Measurements from ENCODE around the gene TVP23A.

Gene TVP23A

GRCh38 chr16:10817514-10817913 lies 1.1 kb downstream of the TVP23A start:
- no peak for TF ChIP-seq ZNF138 (tag by site-specific recombination; IDR thresholded peaks at IDR 0.05; ENCODE audit: borderline replicate concordance)
- peak; percentile 80 for TF ChIP-seq ZNF623 (tag by site-specific recombination; IDR thresholded peaks at IDR 0.05)
- peak; percentile 82 for TF ChIP-seq ZNF16 (tag by site-specific recombination; IDR thresholded peaks at IDR 0.05; ENCODE audit: low read depth)
- no peak for TF ChIP-seq ZNF654 (tag by site-specific recombination; IDR thresholded peaks at IDR 0.05; ENCODE audit: low read depth)
- TF ChIP-seq ZNF10 (tag by site-specific recombination; IDR thresholded peaks at IDR 0.05) = no peak
- TF ChIP-seq ZNF140 (tag by site-specific recombination; IDR thresholded peaks at IDR 0.05) = no peak
- no peaks in the 10 kb centered on the region for H3K36me3 ChIP-seq (ENCODE audit: control insufficient read depth in 2 of 2, insufficient read depth in 1 of 2, low read length in 2 of 2)
- ChIA-PET CTCF (interaction anchor here (0.6 kb wide), 1 partner anchor 20 kb away, joined by 9 read pairs; no protein-coding TSS in a partner anchor), POLR2A (no interaction called here)
- H3K9me3 ChIP-seq (ENCODE audit: control insufficient read depth, insufficient read depth, low read depth, low read length) = no peaks in the 10 kb centered on the region
- H3K27ac ChIP-seq (ENCODE audit: extremely low read depth, low read depth, low read length) = no peak overlapping the region
- H3K4me3 ChIP-seq (ENCODE audit: low read depth, low read length) = no peak overlapping the region
- no peaks in the 10 kb centered on the region for H3K4me1 ChIP-seq (ENCODE audit: control insufficient read depth, insufficient read depth, low read length)

DNA sequence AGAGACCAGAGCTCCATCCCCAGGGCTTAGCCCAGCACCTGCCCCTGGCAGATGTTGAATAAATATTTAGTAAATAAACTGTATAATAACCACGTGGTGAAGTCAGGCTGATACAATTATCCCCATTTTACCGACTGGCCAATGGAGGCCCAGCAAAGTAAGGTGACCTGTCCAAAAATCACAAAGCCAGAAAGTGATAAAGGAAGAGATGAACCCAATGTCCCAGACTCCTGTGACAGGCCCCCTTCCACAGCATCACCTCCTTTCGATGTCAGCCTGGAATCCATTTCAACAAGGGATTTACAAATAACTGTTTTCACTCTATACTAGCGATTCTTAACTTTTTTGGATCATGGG lies 5.5 kb downstream of the TVP23A start:
- Histone ChIP-seq H3K9me3 (ENCODE audit: control insufficient read depth, insufficient read depth, low read depth, low read length) (no peaks in the 10 kb centered on the region), H3K27ac (ENCODE audit: extremely low read depth, low read depth, low read length) (no peak overlapping the region), H3K4me1 (ENCODE audit: control insufficient read depth, insufficient read depth, low read length) (no peaks in the 10 kb centered on the region), H3K36me3 (ENCODE audit: control insufficient read depth in 2 of 2, insufficient read depth in 1 of 2, low read length in 2 of 2) (no peaks in the 10 kb centered on the region), H3K4me3 (ENCODE audit: low read depth, low read length) (no peak overlapping the region)
- ChIA-PET CTCF (no interaction called here), POLR2A (no interaction called here)
- TF ChIP-seq ZNF214 (tag by site-specific recombination; IDR thresholded peaks at IDR 0.05; ENCODE audit: borderline replicate concordance) = no peak
- TF ChIP-seq, protein P1, sequence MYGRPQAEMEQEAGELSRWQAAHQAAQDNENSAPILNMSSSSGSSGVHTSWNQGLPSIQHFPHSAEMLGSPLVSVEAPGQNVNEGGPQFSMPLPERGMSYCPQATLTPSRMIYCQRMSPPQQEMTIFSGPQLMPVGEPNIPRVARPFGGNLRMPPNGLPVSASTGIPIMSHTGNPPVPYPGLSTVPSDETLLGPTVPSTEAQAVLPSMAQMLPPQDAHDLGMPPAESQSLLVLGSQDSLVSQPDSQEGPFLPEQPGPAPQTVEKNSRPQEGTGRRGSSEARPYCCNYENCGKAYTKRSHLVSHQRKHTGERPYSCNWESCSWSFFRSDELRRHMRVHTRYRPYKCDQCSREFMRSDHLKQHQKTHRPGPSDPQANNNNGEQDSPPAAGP (tag by site-specific recombination; IDR thresholded peaks at IDR 0.05) = no peak
- TF ChIP-seq, protein P2, sequence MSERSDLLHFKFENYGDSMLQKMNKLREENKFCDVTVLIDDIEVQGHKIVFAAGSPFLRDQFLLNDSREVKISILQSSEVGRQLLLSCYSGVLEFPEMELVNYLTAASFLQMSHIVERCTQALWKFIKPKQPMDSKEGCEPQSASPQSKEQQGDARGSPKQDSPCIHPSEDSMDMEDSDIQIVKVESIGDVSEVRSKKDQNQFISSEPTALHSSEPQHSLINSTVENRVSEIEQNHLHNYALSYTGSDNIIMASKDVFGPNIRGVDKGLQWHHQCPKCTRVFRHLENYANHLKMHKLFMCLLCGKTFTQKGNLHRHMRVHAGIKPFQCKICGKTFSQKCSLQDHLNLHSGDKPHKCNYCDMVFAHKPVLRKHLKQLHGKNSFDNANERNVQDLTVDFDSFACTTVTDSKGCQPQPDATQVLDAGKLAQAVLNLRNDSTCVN (tag by site-specific recombination; optimal IDR thresholded peaks at IDR 0.05) = no peak
- TF ChIP-seq KLF7 (tag by site-specific recombination; IDR thresholded peaks at IDR 0.05; ENCODE audit: borderline replicate concordance) = no peak
- TF ChIP-seq ZNF623 (tag by site-specific recombination; IDR thresholded peaks at IDR 0.05) = no peak
- TF ChIP-seq PRDM6 (tag by site-specific recombination; IDR thresholded peaks at IDR 0.05) = no peak
- TF ChIP-seq HIC1 (tag by site-specific recombination; IDR thresholded peaks at IDR 0.05) = no peak
- no peak for TF ChIP-seq ZFP69B (tag by site-specific recombination; IDR thresholded peaks at IDR 0.05)
- TF ChIP-seq ZNF610 (tag by site-specific recombination; IDR thresholded peaks at IDR 0.05; ENCODE audit: borderline replicate concordance) = no peak
- no peak for TF ChIP-seq ZFHX2 (tag by site-specific recombination; conservative IDR thresholded peaks at IDR 0.05)
- no peak for TF ChIP-seq ZFP37 (tag by site-specific recombination; IDR thresholded peaks at IDR 0.05)

All from HEK293 (cell line).